ENCODE measurements around the gene MCM7. TPM values are rescaled to one million over a fixed set of nuclear protein-coding genes. Genes with fewer than 3 reads are reported as not detected.

Gene MCM7
- total RNA-seq, 1 donor: 28.6 TPM

DNA sequence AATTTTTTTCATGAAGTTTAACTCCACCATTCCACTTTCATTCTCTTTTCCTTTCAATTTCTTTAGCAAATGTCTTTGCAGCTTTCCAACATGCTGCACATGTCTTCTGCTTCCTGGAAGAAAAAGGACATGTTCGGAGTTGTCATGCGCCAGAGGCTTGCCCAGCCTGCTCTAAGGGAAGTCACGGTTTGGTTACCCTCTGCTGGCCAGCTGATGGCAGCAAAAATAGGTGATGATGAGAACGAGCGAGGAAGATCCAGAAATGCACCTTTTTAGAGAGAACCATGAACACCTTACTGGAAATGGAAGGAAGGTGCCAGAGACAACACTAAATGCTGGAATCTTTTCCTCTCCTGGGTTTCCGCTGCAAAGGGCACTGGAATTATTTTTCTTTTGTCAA, 56.5 kb downstream of the MCM7 start:
- H3K79me2 ChIP-seq (ENCODE audit: insufficient read depth, low read length): no peaks in the 10 kb centered on the region
- H3K4me2 ChIP-seq (ENCODE audit: insufficient read depth, low read length): no peak overlapping the region
- TF ChIP-seq, protein P1, sequence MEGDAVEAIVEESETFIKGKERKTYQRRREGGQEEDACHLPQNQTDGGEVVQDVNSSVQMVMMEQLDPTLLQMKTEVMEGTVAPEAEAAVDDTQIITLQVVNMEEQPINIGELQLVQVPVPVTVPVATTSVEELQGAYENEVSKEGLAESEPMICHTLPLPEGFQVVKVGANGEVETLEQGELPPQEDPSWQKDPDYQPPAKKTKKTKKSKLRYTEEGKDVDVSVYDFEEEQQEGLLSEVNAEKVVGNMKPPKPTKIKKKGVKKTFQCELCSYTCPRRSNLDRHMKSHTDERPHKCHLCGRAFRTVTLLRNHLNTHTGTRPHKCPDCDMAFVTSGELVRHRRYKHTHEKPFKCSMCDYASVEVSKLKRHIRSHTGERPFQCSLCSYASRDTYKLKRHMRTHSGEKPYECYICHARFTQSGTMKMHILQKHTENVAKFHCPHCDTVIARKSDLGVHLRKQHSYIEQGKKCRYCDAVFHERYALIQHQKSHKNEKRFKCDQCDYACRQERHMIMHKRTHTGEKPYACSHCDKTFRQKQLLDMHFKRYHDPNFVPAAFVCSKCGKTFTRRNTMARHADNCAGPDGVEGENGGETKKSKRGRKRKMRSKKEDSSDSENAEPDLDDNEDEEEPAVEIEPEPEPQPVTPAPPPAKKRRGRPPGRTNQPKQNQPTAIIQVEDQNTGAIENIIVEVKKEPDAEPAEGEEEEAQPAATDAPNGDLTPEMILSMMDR (IDR thresholded peaks at IDR 0.05; ENCODE audit: extremely low read depth, low read depth, low read length): no peak
- H4K20me1 ChIP-seq (ENCODE audit: insufficient read depth, low read length): no peaks in the 10 kb centered on the region
- no peaks in the 10 kb centered on the region for H3K36me3 ChIP-seq (ENCODE audit: insufficient read depth, low read length)
- peaks cover 5% of the 10 kb centered on the region for H3K4me1 ChIP-seq (ENCODE audit: insufficient read depth, low read length)
- no peak overlapping the region for H3K27ac ChIP-seq (ENCODE audit: low read depth, low read length)
- no peaks in the 10 kb centered on the region for H3K9me3 ChIP-seq (ENCODE audit: low read depth, low read length)
- no peak overlapping the region for H3K4me3 ChIP-seq (ENCODE audit: insufficient read depth, low read length)
- no peak for DNase-seq (ENCODE audit: insufficient read length, low spot score, missing footprints)
- no peak overlapping the region for H2AFZ ChIP-seq (ENCODE audit: low read length)
- H3K27me3 ChIP-seq (ENCODE audit: insufficient read depth, low read length): no peaks in the 10 kb centered on the region

Small RNAs within 50 kb of the gene (small RNA-seq; reads per million reads assigned to genes)
- gene MIR106B (7,662 reads per million, percentile 100 among the genes with 10 or more reads in this experiment), gene MIR25 (3,025 reads per million, percentile 99 among the genes with 10 or more reads in this experiment), gene MIR93 (5,748 reads per million, percentile 100 among the genes with 10 or more reads in this experiment)

Other genes starting within 250 kb of the MCM7 start
- 0.29 and 0.72 TPM in 2 replicates for gene OR2AE1, start 224.4 kb downstream of the MCM7 start, total RNA-seq
- 26.4 and 29.5 TPM in 2 replicates for gene TRIM4, start 181.9 kb downstream of the MCM7 start, total RNA-seq
- gene GJC3, start 171.8 kb downstream of the MCM7 start, total RNA-seq: not detected in 2 replicates
- gene AZGP1, start 125.4 kb downstream of the MCM7 start, total RNA-seq: not detected in 2 replicates
- gene ZKSCAN1, start 85.8 kb downstream of the MCM7 start, total RNA-seq: 46.0 and 46.3 TPM in 2 replicates
- 9.8 and 10.9 TPM in 2 replicates for gene ZSCAN21, start 51.6 kb downstream of the MCM7 start, total RNA-seq
- 30.4 and 33.9 TPM in 2 replicates for gene ZNF3, start 19.7 kb downstream of the MCM7 start, total RNA-seq
- gene COPS6, start 12.4 kb downstream of the MCM7 start, total RNA-seq: 42.4 and 45.6 TPM in 2 replicates
- 19.5 and 20.0 TPM in 2 replicates for gene AP4M1, start 246 bp upstream of the MCM7 start, total RNA-seq
- 33.3 and 36.2 TPM in 2 replicates for gene TAF6, start 18.0 kb upstream of the MCM7 start, total RNA-seq
- gene CNPY4, start 18.2 kb upstream of the MCM7 start, total RNA-seq: 24.2 and 25.0 TPM in 2 replicates
- 2.2 and 2.7 TPM in 2 replicates for gene MBLAC1, start 25.6 kb upstream of the MCM7 start, total RNA-seq
- gene LAMTOR4, start 47.5 kb upstream of the MCM7 start, total RNA-seq: 63.7 and 70.7 TPM in 2 replicates
- gene TRAPPC14, start 57.3 kb upstream of the MCM7 start, total RNA-seq: 7.1 and 8.0 TPM in 2 replicates
- gene GAL3ST4, start 67.2 kb upstream of the MCM7 start, total RNA-seq: 1.1 and 2.7 TPM in 2 replicates
- gene GPC2, start 76.0 kb upstream of the MCM7 start, total RNA-seq: 1.4 and 1.8 TPM in 2 replicates
- gene STAG3, start 76.5 kb upstream of the MCM7 start, total RNA-seq: 0.59 and 1.4 TPM in 2 replicates
- gene PVRIG, start 118.6 kb upstream of the MCM7 start, total RNA-seq: not detected in 2 replicates
- under 0.01 TPM in 1 of 2 replicates, not detected in the other for gene SPDYE3, start 206.3 kb upstream of the MCM7 start, total RNA-seq